EL (cell line): ENCODE results near the gene BMPR1A.
"Not testable (repeated sequence)": the region's sequence is repeated elsewhere in the genome, so short reads cannot be mapped to it uniquely, and the experiment has no call there.

ENCODE experiments used
- DNase-seq: peaks from one replicate; pipeline ENCODE4 v3.0.0-alpha.2; 2016

BMPR1A gene

GRCh38 chr10:86853582-86853981 lies 97.2 kb downstream of the BMPR1A start:
- DNase-seq = not testable (repeated sequence)

- no peak for DNase-seq
Observed at GRCh38 chr10:86855513-86855912, 99.1 kb downstream of the BMPR1A start.

GRCh38 chr10:86856156-86856555 lies 99.7 kb downstream of the BMPR1A start:
- no peak for DNase-seq

GRCh38 chr10:86857128-86857721 lies 100.8 kb downstream of the BMPR1A start:
- peak; percentile 78 for DNase-seq

- no peak for DNase-seq
Observed at GRCh38 chr10:86858011-86858410, 101.6 kb downstream of the BMPR1A start.

GRCh38 chr10:86861351-86861750 lies 104.9 kb downstream of the BMPR1A start:
- DNase-seq = no peak

- DNase-seq = no peak
Observed at GRCh38 chr10:86862373-86862772, 106.0 kb downstream of the BMPR1A start.

- DNase-seq = no peak
Observed at GRCh38 chr10:86862786-86863483, 106.5 kb downstream of the BMPR1A start.

- DNase-seq = no peak
Observed at GRCh38 chr10:86863484-86863842, 107.0 kb downstream of the BMPR1A start.

- DNase-seq = not testable (repeated sequence)
Observed at GRCh38 chr10:86865011-86865811, 108.8 kb downstream of the BMPR1A start.

- DNase-seq = no peak
Observed at GRCh38 chr10:86867149-86867548, 110.7 kb downstream of the BMPR1A start.

GRCh38 chr10:86868353-86868752 lies 111.9 kb downstream of the BMPR1A start:
- DNase-seq = no peak

- DNase-seq = no peak
Observed at GRCh38 chr10:86870679-86871078, 114.3 kb downstream of the BMPR1A start.

- DNase-seq = peak; percentile 10
Observed at GRCh38 chr10:86871563-86872183, 115.3 kb downstream of the BMPR1A start.

- DNase-seq = no peak
Observed at GRCh38 chr10:86872757-86873156, 116.3 kb downstream of the BMPR1A start.

- DNase-seq = peak; percentile 43
Observed at GRCh38 chr10:86876748-86877147, 120.3 kb downstream of the BMPR1A start.

- DNase-seq = no peak
Observed at GRCh38 chr10:86878983-86879713, 122.7 kb downstream of the BMPR1A start.

GRCh38 chr10:86880971-86881370 lies 124.6 kb downstream of the BMPR1A start:
- DNase-seq = no peak

GRCh38 chr10:86888585-86889381 lies 132.4 kb downstream of the BMPR1A start:
- peak; percentile 68 for DNase-seq

- no peak for DNase-seq
Observed at GRCh38 chr10:86889997-86890396, 133.6 kb downstream of the BMPR1A start.

- DNase-seq = no peak
Observed at GRCh38 chr10:86898511-86898910, 142.1 kb downstream of the BMPR1A start.

- DNase-seq = no peak
Observed at GRCh38 chr10:86899132-86899531, 142.7 kb downstream of the BMPR1A start.
